A549 (cell line): Measurements from ENCODE around the gene MAP3K14. TPM values are rescaled to one million over a fixed set of nuclear protein-coding genes. Genes with fewer than 3 reads are reported as not detected.

Experiments
- BHLHE40 ChIP-seq: IDR thresholded peaks from 2 replicates; pipeline ENCODE4 v1.6.1; 2012; ENCODE audit warnings: low read depth, low read length, inconsistent platforms
- CEBPB ChIP-seq, 2 experiments: fragments of >200 bp in 1 of 2; sonication (Bioruptor Twin) in 1 of 2; formaldehyde crosslinking in 1 of 2; IDR thresholded peaks; 2 replicates each; pipeline ENCODE4 v1.6.1; 2012 to 2016
- CHD2 ChIP-seq: fragments of 150-350 bp; IDR thresholded peaks from 2 replicates; pipeline ENCODE4 v1.6.1; 2014; ENCODE audit warnings: low read length; ENCODE audit not compliant: partially characterized antibody
- EHF ChIP-seq: fragments of 250-450 bp; sonication (Bioruptor Pico); IDR thresholded peaks from 2 replicates; pipeline ENCODE4 v1.5.0; 2020; ENCODE audit warnings: mild to moderate bottlenecking
- FOSB ChIP-seq: fragments of 250-450 bp; sonication (Bioruptor Pico); IDR thresholded peaks from 2 replicates; pipeline ENCODE4 v1.5.0; 2020; ENCODE audit warnings: mild to moderate bottlenecking, moderate library complexity
- HOXA7 ChIP-seq: fragments of 250-450 bp; sonication (Bioruptor Pico); IDR thresholded peaks from 2 replicates; pipeline ENCODE4 v1.5.0; 2020; ENCODE audit warnings: mild to moderate bottlenecking, moderate library complexity
- HOXB5 ChIP-seq: fragments of 250-450 bp; sonication (Bioruptor Pico); IDR thresholded peaks from 2 replicates; pipeline ENCODE4 v1.5.0; 2020; ENCODE audit warnings: mild to moderate bottlenecking, moderate library complexity
- JUN ChIP-seq, 2 experiments: fragments of >200 bp; sonication (Bioruptor Twin); formaldehyde crosslinking; IDR thresholded peaks; 2 replicates in 1 of 2; 3 replicates in 1 of 2; pipeline ENCODE4 v1.6.1; 2016 to 2017
- JUNB ChIP-seq: fragments of >200 bp; sonication (Bioruptor Twin); formaldehyde crosslinking; IDR thresholded peaks from 2 replicates; pipeline ENCODE4 v1.6.1; 2016
- MAFK ChIP-seq: fragments of 450-650 bp; IDR thresholded peaks from 2 replicates; pipeline ENCODE4 v1.6.1; 2014; ENCODE audit not compliant: partially characterized antibody
- MYC ChIP-seq: IDR thresholded peaks from 2 replicates; pipeline ENCODE4 v1.6.1; 2012; ENCODE audit warnings: mild to moderate bottlenecking, inconsistent platforms, low read length, improper control_type of control experiment, borderline replicate concordance
- NPAS2 ChIP-seq: fragments of 250-450 bp; sonication (Bioruptor Pico); IDR thresholded peaks from 2 replicates; pipeline ENCODE4 v1.8.0; 2022; ENCODE audit warnings: mild to moderate bottlenecking, moderate library complexity, borderline replicate concordance
- PBX3 ChIP-seq: IDR thresholded peaks from 2 replicates; pipeline ENCODE4 v1.6.1; 2012
- POLR2A ChIP-seq: IDR thresholded peaks from 2 replicates; pipeline ENCODE4 v1.6.1; 2012; ENCODE audit warnings: mild to moderate bottlenecking, low read length
- RARB ChIP-seq: fragments of 250-450 bp; sonication (Bioruptor Pico); IDR thresholded peaks from 2 replicates; pipeline ENCODE4 v1.8.0; 2021; ENCODE audit warnings: mild to moderate bottlenecking, moderate library complexity
- REST ChIP-seq: fragments of 200-600 bp; sonication (generic); IDR thresholded peaks from 2 replicates; pipeline ENCODE4 v1.6.1; 2016; ENCODE audit warnings: antibody characterized with exemption, mild to moderate bottlenecking, moderate library complexity
- TP53 ChIP-seq: fragments of 250-450 bp; sonication (Bioruptor Pico); IDR thresholded peaks from 2 replicates; pipeline ENCODE4 v1.5.0; 2021; ENCODE audit warnings: mild to moderate bottlenecking, moderate library complexity
- ZFP36 ChIP-seq: fragments of 450-650 bp; IDR thresholded peaks from 2 replicates; pipeline ENCODE4 v1.6.1; 2014; ENCODE audit warnings: borderline replicate concordance; ENCODE audit not compliant: partially characterized antibody
- polyA plus RNA-seq, 4 experiments: library from polyadenylated mRNA; depleted of rRNA in 3 of 4; stranded (reverse); fragments of >200 nt; fragmentation: RNase III in 1 of 4; extraction: RNeasy Plus Mini Kit Qiagen cat#74134 plus additional on column Dnase treatment in 1 of 4; gene quantifications; 2 replicates in 3 of 4; 3 replicates in 1 of 4; pipeline ENCODE4 v1.2.3, GENCODE V29; 2011 to 2017
- TF ChIP-seq, protein P1 (sequence below): fragments of >200 bp; sonication (Bioruptor Twin); formaldehyde crosslinking; IDR thresholded peaks from 3 replicates; pipeline ENCODE4 v1.5.1; 2016
- TF ChIP-seq, protein P2 (sequence below): fragments of 150-350 bp; IDR thresholded peaks from 2 replicates; pipeline ENCODE4 v1.6.1; 2014; ENCODE audit warnings: low read depth, mild to moderate bottlenecking, low read length

Gene MAP3K14
- polyA plus RNA-seq, 2 of the 4 experiments (the other 2 are of a cell fraction), result 9.1 to 34.5 TPM

DNA sequence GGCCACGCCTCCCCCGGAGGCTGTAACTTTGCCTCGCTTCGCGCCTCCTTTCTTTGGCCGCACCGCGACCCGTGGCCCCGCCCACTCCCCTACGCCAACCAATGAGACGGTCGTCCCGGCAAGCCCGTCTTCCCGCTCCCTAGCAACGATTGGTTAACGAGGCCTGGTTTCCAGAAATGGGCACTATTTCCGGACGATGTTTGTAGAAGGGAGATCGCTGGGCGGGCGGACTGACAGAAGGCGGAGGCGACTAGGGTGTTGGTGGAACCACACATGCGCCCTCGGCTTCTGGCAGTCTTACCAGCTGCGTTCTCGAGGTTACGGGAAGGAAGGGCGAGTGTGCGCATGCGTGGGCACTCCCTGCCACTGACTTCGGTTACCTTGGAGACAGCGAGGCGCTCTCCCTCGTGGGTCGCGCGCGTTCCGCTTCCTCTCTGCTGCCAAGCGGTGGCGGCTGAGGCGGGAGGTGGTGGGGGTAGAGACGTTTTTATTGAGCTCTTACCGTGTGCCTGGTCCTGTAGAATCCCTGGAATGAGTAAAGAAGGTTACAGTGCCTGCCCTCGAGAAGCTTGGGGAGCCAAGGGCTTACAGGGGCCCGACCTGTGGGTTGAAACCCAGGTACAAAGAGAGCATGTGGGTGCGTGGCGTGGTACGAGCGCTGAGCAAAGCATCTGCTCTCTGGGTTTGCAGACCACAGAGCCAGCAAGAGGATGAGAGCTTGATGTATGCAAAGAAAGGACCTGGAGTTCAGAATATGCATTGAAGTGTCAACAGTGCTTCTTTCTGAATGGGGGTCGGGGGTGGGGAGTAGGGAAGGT lies 500 bp upstream of the MAP3K14 start (continued):
- 0 out of 2 replicates have a peak, but pooled peaks have one; percentile 0 for TF ChIP-seq REST
- TF ChIP-seq CEBPB (IDR thresholded peaks at IDR 0.05), result no peak
- TF ChIP-seq RARB (CRISPR knock-in tag), result peak; percentile 51; the same call in 1 of the 2 replicates
- no peak for TF ChIP-seq CHD2
- TF ChIP-seq JUNB, result no peak
- no peak for TF ChIP-seq FOSB (CRISPR knock-in tag)
- TF ChIP-seq, protein P1, sequence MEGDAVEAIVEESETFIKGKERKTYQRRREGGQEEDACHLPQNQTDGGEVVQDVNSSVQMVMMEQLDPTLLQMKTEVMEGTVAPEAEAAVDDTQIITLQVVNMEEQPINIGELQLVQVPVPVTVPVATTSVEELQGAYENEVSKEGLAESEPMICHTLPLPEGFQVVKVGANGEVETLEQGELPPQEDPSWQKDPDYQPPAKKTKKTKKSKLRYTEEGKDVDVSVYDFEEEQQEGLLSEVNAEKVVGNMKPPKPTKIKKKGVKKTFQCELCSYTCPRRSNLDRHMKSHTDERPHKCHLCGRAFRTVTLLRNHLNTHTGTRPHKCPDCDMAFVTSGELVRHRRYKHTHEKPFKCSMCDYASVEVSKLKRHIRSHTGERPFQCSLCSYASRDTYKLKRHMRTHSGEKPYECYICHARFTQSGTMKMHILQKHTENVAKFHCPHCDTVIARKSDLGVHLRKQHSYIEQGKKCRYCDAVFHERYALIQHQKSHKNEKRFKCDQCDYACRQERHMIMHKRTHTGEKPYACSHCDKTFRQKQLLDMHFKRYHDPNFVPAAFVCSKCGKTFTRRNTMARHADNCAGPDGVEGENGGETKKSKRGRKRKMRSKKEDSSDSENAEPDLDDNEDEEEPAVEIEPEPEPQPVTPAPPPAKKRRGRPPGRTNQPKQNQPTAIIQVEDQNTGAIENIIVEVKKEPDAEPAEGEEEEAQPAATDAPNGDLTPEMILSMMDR, result no peak
- TF ChIP-seq TP53 (CRISPR knock-in tag), result no peak
- TF ChIP-seq JUN (IDR thresholded peaks at IDR 0.05), result peak in 1 of 2 experiments; percentile 44; a peak in 3 of 5 replicates
- TF ChIP-seq ZFP36, result peak; percentile 100
- TF ChIP-seq, protein P2, sequence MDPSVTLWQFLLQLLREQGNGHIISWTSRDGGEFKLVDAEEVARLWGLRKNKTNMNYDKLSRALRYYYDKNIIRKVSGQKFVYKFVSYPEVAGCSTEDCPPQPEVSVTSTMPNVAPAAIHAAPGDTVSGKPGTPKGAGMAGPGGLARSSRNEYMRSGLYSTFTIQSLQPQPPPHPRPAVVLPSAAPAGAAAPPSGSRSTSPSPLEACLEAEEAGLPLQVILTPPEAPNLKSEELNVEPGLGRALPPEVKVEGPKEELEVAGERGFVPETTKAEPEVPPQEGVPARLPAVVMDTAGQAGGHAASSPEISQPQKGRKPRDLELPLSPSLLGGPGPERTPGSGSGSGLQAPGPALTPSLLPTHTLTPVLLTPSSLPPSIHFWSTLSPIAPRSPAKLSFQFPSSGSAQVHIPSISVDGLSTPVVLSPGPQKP, result peak; percentile 100
- TF ChIP-seq PBX3, result peak; percentile 75; the same call in 1 of the 2 replicates
- no peak for TF ChIP-seq BHLHE40
- 0 out of 2 replicates have a peak, but pooled peaks have one; percentile 11 for TF ChIP-seq HOXA7 (CRISPR knock-in tag)
- TF ChIP-seq POLR2A, result peak; percentile 68
- 0 out of 2 replicates have a peak, but pooled peaks have one; percentile 67 for TF ChIP-seq HOXB5 (CRISPR knock-in tag)
- TF ChIP-seq NPAS2, result no peak
- TF ChIP-seq MYC, result peak; percentile 91
- TF ChIP-seq EHF, result 0 out of 2 replicates have a peak, but pooled peaks have one; percentile 36
- TF ChIP-seq MAFK, result no peak
- TF ChIP-seq, all 56 proteins: peak for 15
